HFF-Myc (cell line): Measurements from ENCODE around the gene SLC35D1.

Experiments
- DNase-seq: peaks from one replicate; pipeline ENCODE4 v3.0.0-alpha.2; 2011; ENCODE audit warnings: low read depth; ENCODE audit errors: extremely low read depth
- H3K4me3 ChIP-seq: replicated peaks from 2 replicates; pipeline ENCODE4 v1.5.1; 2011; ENCODE audit warnings: low read depth, mild to moderate bottlenecking, control low read depth, low read length
- TF ChIP-seq, protein P1 (sequence below): IDR thresholded peaks from 2 replicates; pipeline ENCODE4 v1.5.1; 2012; ENCODE audit warnings: mild to moderate bottlenecking, low read depth, low read length, control low read depth; ENCODE audit errors: missing control alignments

Gene SLC35D1

GRCh38 chr1:67052741-67053534 lies 1.0 kb downstream of the SLC35D1 start:
- peak overlapping the region; percentile 68 for H3K4me3 ChIP-seq
- no peak for DNase-seq
- TF ChIP-seq, protein P1, sequence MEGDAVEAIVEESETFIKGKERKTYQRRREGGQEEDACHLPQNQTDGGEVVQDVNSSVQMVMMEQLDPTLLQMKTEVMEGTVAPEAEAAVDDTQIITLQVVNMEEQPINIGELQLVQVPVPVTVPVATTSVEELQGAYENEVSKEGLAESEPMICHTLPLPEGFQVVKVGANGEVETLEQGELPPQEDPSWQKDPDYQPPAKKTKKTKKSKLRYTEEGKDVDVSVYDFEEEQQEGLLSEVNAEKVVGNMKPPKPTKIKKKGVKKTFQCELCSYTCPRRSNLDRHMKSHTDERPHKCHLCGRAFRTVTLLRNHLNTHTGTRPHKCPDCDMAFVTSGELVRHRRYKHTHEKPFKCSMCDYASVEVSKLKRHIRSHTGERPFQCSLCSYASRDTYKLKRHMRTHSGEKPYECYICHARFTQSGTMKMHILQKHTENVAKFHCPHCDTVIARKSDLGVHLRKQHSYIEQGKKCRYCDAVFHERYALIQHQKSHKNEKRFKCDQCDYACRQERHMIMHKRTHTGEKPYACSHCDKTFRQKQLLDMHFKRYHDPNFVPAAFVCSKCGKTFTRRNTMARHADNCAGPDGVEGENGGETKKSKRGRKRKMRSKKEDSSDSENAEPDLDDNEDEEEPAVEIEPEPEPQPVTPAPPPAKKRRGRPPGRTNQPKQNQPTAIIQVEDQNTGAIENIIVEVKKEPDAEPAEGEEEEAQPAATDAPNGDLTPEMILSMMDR = no peak

DNA sequence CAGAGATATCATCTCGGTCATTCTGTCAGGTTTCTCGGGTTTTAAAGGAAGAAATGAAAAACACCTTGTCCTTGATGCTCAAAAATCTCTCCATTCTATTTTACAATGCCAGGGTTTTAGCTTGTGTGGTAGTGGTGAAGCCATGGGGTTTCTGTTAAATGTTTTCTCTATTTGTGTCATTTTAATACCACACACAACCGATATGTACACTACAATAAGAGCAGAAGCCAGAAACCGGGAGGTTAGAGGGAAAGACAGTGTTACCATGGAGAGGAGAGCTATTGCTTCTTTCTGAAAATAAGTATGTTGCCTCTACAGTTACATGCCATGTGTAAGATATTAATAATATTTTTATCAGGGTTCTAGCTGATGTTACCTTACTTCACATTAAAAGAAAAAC lies 2.8 kb downstream of the SLC35D1 start:
- no peak for DNase-seq
- TF ChIP-seq, protein P1 = no peak
- no peak overlapping the region for H3K4me3 ChIP-seq

- TF ChIP-seq, protein P1 = no peak
- DNase-seq = no peak
- H3K4me3 ChIP-seq = no peak overlapping the region
These were observed 9.2 kb downstream of the SLC35D1 start for GRCh38 chr1:67044631-67045270.

- TF ChIP-seq, protein P1 = no peak
- no peak overlapping the region for H3K4me3 ChIP-seq
These were observed 10.6 kb downstream of the SLC35D1 start for GRCh38 chr1:67043366-67043765.

DNA sequence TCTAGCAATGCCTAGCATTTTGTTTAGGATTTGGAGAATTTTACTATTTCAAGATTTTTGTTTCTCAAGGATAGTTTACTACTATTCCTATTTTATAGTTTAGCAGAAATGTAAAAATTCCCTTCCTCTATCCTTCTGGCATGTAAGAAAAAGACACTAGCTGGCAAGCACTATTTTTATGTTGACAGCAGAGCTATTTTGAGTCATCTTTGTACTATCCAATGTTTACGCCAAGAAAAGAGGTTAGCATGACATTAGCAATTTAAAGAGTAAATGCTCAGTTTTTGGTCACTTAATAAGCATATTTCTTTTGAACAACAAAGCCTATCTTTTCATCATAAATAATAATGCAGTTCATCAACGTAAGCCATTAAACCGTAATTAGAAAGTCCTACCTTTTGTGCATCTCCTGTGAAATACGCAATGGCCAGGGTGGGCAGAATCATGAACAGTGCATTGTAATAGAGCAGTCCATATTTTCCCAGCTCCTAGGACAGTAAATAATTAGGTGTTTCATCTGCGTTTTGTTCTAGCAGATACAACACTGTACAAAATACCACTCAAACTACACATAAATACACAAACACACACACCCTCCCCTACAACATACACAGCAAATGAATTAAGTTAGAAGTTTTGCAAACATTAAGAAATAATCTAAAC lies 12.0 kb downstream of the SLC35D1 start:
- no peak overlapping the region for H3K4me3 ChIP-seq
- TF ChIP-seq, protein P1 = no peak
- no peak for DNase-seq

More at GRCh38 chr1:67043366-67043765, 10.6 kb downstream of the SLC35D1 start:
- DNase-seq = no peak

GRCh38 chr1:67040405-67040804 lies 13.5 kb downstream of the SLC35D1 start:
- TF ChIP-seq, protein P1 = no peak
- DNase-seq = no peak
- no peak overlapping the region for H3K4me3 ChIP-seq
